ENCODE measurements around the gene CCDC15.
"Not testable (repeated sequence)": the region's sequence is repeated elsewhere in the genome, so short reads cannot be mapped to it uniquely, and the experiment has no call there.

The CCDC15 gene

DNA sequence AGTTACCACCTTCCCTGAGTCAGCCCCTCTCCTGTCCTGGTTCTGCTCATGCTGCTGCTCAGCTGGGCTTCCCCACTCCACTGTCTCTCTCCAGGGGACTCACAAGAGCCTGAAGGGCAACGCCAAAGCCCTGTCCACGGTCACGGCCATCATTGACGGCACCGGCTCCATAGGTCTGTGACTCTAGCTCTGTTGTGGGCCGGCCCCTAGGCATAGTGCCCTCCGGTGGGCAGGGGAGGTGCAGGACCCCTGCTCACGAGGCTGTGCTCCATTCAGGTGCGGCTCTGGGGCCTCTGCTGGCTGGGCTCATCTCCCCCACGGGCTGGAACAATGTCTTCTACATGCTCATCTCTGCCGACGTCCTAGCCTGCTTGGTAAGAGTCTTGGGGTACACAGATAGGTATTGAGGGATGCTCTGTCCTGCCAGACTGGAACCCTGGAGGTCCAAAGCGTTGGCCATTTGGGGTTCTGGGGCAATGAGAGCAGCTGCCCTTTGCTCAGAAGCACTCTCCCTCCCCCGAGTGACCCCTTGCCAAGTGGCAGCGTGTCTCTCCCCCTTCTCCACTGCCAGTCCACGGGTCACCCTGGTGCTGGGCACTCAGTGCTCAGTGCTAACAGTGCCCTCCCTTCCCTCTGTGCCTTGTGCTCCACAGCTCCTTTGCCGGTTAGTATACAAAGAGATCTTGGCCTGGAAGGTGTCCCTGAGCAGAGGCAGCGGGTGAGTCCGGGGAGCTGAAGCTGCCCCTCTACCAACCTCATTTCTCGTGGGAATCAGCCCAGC, 131.5 kb downstream of the CCDC15 start:
- no peak for DNase-seq

DNA sequence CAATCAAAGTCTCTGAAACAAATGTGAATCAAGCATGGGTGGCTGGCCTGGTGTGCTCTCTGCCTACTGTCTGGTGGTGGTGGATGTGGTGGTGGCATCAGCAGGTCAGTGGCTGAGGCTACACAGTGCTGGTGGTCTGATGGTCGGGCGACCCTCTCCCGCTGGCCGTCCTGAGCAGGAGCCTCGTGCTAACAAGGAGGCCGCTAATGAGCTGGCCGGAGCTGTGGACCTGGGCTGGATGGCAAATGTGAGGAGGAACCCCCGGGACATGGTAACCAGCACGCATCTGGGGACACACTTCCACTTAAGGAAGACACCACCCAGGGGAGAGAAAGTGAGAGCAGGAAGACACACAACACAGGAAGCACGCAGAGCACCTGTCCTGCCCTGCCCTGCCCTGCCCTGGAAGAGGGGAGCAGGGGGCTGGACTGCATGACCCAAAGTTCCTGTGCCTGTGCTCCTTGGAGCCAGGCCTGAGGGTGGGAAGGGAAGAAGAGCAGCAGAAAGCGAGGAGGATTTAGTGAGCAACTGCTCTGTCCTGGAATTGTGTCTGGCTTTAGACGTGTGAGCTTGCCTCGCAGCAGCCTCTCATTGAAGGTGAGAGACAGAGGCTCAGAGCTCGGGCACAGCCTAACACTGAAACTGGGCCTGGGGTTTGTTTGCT, 132.8 kb downstream of the CCDC15 start:
- no peak for DNase-seq

DNA sequence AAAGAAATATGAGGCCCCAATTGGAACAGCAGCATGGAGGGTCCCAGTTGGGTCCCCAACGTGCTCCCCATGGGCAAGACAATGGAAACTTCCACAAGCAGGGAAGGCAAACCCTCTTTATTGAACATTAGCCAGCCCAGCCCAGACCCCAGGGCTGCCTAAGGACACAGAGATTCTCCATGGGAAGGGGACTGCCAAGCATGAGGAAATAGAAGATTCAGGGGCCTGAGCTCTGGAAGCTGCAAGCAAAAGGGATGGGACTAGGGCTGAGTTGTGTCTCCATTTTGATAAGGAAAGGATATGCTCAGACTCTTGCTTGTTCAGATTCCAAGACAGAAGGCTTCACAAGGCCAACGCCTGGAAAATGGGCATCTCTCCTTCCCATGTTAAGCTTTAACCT, 134.1 kb downstream of the CCDC15 start:
- DNase-seq = no peak

DNA sequence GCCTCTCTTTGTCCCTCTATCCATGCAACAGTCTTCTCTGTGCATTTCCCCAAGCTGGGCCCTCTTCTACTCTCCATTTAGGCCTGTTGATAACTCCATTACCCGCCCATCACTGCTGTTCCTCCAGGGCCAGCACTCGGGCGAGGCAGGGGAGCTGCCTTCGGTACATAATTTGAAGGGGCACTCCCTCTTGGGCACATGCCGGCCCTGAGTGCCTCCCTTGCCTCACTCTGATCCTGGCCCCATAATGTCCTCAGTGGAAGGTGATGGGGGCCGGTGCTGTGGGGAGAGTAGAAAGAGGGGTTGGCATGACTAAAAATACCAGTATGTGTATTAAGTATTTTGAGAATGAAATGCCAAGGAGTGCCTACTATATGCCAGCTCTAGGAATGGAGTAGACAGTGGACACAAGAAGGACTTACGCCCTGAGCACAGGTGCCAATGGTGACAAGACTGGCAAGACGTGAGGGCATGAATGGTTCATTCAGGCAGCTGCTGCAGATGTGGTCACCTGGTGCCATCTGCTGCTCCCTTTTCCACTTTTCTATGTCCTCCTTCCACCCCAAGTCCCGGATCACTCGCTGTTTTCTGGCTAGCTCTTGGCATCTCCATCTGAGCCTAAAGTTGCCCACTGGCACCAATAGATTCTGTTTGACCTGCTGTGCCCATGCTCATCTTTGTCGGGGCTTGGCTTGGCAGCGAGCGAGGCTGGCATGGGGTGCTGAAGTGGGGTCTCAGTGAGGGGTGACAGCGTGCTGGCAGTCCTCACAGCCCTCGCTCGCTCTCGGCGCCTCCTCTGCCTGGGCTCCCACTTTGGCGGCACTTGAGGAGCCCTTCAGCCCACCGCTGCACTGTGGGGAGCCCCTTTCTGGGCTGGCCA, 134.8 kb downstream of the CCDC15 start:
- DNase-seq = no peak

DNA sequence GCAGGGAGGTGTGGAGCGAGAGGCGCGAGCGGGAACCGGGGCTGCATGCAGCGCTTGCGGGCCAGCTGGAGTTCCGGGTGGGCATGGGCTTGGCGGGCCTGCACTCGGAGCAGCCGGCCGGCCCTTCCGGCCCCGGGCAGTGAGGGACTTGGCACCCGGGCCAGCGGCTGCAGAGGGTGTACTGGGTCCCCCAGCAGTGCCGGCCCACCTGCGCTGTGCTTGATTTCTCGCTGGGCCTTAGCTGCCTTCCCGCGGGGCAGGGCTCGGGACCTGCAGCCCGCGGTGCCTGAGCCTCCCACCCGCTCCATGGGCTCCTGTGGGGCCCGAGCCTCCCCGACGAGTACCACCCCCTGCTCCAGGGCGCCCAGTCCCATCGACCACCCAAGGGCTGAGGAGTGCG, 135.5 kb downstream of the CCDC15 start:
- not testable (repeated sequence) for DNase-seq

DNA sequence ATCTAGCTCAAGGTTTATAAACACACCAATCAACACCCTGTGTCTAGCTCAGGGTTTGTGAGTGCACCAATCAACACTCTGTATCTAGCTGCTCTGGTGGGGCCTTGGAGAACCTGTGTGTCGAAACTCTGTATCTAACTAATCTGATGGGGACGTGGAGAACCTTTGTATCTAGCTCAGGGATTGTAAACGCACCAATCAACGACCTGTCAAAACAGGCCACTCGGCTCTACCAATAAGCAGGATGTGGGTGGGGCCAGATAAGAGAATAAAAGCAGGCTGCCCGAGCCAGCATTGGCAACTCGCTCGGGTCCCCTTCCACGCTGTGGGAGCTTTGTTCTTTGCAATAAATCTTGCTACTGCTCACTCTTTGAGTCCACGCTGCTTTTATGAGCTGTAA, 136.1 kb downstream of the CCDC15 start:
- not testable (repeated sequence) for DNase-seq

DNA sequence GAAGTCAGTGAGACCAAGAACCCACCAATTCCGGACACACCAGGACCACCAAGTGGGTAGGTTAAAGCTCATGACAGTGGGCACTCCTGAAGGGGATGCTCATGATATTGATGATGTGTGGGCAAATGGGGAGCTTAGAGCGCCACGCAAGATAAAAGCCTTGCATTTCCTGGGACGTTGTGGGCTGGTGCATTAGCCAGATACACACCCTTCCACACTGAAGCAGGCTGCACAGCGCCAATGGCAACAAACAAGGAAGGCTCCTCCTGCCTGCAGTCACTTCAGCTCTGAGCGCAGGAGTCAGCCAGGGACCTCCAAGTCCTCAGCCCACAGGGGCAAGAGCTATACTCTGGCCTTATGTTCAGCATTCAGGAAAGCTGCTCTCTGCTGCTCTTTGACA, 136.8 kb downstream of the CCDC15 start:
- no peak for DNase-seq

Measured in NK-92 treated with Interleukin-12 subunit alpha and Interleukin-12 subunit beta, amount 100 ng/mL, for 24 hours (cell line).